NCI-H1436 (cell line): Measurements from ENCODE around the gene MYO1F.
"Not testable (repeated sequence)": the region's sequence is repeated elsewhere in the genome, so short reads cannot be mapped to it uniquely, and the experiment has no call there.

Experiments
- DNase-seq: peaks from one replicate; lab custom pipeline; 2025; lab: John Stamatoyannopoulos, UW

The MYO1F gene

DNA sequence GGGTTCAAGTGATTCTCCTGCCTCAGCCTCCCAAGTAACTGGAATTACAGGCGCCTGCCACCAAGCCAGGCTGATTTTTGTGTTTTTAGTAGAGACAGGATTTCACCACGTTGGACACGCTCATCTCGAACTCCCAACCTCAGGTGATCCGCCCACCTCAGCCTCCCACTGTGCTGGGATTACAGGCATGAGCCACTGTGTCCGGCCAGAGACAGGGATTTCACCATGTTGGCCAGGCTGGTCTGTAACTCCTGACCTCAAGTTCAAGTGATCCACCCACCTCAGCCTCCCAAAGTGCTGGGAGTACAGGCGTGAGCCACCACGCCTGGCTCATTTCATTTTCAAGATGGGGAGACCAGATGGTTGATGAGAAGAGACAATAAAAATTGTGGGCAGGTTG, 12.4 kb downstream of the MYO1F start:
- DNase-seq: not testable (repeated sequence)

DNA sequence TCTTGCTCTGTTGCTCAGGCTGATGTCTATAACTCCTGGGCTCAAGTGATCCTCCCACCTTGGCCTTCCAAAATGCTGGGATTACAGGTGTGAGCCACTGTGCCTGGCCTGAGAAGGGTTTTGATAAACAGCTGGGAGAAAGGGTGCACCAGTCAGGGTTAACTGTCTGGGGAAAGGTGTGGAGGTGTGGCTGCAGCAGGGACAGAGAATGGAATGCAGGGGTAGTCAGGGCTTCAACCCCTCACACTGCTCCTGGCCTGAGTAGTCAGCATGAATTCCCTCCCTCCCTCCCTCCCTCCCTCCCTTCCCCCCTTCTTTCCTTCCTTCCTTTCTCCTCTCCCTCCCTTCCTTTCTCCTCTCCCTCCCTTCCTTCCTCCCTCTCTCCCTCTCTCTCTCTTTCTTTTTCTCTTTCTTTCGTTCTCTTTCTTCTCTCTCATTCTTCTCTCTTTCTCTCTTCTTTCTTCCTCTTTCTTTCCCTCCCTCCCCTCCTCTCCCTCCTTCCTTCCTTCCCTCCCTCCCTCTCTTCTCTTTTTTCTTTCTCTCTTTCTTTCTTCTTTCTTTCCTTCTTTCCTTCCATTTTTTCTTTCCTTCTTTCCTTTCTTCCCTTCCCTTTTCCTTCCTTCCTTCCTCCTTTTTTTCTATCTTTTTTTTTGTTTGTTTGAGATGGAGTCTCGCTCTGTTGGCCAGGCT, 16.0 kb downstream of the MYO1F start:
- DNase-seq: no peak

DNA sequence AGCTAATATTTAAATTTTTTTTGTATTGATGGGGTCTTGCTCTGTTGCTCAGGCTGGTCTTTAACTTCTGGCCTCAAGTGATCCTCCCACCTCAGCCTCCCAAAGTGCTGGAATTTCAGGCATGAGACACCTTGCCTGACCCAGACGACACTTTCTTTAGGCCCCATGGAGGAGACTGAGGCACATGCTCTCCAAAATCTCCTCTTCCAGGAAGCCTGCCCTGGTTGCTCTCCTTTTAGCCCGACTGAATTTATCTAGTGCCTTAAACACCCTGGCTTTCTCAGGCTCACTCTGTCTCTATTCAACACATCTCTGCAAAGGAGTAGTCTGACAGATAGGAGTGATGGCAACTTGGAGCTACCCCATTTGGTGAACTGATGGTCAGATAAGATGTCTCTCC, 18.9 kb downstream of the MYO1F start:
- DNase-seq: no peak

DNA sequence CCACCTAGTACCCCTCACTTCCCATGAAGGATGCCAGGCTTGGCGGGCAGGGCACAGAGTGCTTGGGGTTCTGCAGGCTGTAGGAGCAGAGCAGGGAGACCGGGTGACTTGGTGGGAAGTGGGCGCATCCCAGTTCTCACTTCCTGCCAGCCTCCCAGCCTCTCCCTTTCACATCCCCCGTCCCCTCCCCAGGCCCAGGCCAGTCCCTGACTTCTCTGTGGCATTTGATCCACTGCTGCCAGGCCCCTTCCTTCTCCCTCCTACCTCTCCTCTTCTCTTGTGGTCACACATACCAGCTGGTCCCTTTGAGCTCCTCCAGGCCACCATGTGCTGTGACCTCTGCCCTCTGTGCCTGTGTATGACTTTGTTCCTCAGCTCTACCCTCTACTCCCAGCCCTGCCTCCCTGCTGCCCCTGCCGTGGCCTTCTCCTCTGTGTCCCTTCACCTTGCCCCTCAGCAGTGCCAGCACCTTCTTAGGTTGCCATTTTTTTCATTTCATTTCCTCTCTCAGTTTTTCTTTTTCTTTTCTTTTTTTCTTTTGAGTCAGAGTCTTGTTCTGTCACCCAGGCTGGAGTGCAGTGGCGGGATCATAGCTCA, 19.5 kb downstream of the MYO1F start:
- no peak for DNase-seq

DNA sequence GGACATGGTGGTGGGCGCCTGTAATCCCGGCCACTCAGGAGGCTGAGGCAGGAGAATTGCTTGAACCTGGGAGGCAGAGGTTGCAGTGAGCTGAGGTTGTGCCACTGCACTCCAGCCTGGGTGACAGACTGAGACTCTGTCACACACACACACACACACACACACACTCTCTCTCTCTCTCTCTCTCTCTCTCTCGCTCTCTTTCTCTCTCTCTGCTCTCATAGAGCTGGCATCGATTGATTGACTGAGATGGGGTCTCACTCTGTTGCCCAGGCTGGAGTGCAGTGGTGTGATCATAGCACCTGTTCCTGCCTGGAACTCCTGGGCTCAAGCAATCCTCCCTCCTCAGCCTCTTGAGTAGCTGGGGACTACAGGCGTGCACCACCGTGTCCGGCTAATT, 23.5 kb downstream of the MYO1F start:
- DNase-seq: not testable (repeated sequence)

DNA sequence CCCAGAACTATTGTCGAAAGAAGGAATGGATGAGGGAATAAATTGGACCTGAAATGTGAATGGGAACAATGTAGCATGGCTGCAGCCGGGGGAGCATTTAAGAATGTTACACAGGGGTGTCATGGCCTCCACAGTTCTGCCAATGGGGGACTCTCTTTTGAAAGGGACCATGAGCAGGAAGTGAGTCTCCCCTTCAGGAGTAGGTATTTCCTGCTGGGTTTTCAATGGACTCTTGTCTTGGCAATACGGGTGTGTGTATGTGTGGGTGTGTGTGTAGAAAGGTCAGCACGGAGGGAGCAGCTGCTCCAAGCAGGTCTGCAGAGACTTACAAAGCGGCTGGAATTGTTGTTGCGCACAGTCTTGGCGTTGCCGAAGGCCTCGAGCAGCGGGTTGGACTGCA, 24.4 kb downstream of the MYO1F start:
- no peak for DNase-seq

- DNase-seq: no peak
These were observed 27.2 kb downstream of the MYO1F start for GRCh38 chr19:8550070-8550469.

DNA sequence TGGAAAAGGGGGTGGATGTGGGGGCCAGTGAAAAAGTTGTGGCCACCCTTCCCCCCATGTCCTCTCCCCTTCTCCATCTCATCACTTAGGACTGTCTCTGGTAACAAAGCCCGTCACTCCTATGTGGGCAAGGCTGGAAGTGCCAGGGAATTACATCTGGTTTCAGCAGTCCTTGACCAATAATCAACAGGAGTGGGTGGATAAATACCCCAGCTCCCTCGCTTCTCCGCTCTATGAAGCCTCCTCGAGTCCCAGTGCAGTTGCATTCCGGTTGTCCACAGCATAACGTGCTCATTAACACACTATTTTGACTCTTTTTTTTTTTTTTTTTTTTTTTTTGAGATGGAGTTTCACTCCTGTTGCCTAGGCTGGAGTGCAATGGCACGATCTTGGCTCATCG, 31.5 kb downstream of the MYO1F start:
- no peak for DNase-seq

GRCh38 chr19:8544168-8544567, 33.1 kb downstream of the MYO1F start:
- no peak for DNase-seq

DNA sequence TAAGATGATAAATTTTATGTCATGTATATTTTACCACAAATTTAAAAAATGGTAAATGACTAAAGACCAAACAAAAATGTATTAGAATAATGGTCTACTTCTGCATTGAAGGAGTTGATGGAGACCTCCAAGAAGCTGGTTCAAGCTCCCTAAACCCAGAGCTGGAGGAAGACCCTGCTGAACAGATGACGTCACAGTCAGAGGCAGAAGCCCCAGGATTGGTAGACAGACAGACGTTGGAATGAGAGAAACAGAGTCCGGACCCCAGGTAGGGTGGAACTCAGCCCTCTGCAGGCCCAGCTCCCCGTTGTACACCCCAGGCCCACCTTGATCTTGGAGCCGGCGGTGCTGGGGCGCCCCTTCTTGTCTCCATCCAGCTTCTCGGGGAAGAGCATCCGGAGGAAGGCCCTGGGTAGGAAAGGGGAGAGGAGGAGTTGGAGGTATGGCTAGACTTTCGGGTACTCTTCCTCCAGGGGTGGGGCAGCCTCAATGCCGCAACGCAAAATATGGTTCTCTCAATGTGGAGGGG, 37.6 kb downstream of the MYO1F start:
- DNase-seq: no peak

GRCh38 chr19:8537099-8537498, 40.1 kb downstream of the MYO1F start:
- no peak for DNase-seq

DNA sequence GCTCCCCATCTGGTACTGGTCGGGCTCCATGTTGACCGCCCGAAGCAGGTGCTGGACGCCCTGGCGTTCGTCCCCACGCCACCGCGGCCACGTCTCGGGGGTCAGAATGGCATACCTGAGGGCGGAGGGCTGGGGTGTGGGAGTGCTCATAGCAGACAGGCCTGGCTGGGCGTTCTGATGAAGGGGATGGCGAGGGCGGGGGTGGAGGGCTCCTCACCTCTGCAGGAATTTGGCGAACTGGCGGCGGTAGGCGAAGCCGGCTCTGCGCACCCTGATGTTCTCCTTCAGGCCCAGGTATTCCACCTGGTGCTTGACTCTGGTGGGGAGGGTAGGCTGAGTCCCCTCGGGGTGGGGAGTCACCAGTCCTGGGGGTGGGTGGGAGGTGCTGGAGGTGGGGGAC, 41.0 kb downstream of the MYO1F start:
- no peak for DNase-seq

DNA sequence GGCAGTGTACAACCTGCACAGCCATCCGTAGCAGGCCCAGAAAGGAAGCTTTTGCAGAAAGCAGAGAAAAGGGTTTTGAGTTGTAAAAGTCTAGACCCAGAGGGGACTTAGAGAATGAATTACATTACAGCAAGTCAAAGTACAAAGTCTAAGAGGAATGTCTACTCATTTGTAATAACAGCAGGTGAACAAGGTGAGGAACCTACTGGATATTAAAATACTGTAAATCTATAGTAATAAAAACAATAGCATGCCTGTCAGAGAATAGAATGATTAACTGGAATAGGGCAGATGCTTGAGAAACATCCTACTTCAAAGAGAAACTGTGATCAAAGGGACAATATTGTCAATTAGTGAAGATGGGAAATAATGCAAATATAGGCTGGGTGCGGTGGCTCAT, 45.0 kb downstream of the MYO1F start:
- DNase-seq: no peak

DNA sequence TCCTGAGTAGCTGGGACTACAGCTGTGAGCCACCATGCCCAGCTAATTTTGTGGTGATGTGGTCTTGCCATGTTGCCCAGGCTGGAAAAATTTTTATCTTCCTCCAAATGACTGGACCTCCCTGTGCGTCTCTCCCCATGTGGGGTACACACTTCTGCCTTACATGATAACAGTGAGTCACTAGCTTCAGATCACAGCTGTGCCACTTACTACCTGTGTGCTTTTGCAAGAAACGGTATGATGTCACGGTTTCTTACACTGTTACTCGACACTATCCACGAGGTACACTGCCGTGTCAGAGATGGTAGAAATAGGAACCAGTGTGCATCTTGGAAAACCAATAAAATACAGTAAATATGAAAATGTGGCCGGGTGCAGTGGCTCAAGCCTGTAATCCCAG, 45.8 kb downstream of the MYO1F start:
- DNase-seq: no peak

DNA sequence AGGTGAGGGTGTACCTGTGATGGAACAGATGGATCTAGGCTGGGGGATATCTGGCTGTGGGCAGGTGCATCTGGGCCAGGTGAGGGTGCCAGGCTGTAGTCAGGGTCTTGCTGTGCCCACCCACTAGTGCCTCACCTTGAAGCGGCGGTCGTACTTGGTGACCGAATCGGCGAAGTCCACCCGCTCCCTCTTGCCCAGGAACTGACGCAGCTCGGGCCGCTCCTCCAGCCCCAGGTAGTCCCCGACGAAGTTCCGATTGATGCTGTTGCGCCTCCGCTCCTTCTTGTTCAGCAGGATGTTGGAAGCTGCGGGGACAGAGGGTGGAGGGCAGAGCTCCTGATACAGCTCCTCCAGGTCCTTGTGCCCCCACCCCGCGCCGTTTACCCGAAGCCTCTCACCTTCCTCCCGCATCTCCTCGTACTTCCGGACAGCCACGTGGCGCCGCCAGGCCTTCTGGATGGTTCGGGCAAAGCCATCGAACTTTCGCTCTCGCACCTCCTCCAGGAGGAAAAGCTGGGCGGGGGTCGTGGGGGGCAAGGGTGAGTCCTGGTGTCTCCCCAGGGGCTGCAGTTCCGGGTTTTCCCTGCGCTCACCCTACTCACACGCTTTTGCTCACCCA, 47.1 kb downstream of the MYO1F start:
- no peak for DNase-seq

GRCh38 chr19:8529369-8530006, 47.8 kb downstream of the MYO1F start:
- DNase-seq: no peak

DNA sequence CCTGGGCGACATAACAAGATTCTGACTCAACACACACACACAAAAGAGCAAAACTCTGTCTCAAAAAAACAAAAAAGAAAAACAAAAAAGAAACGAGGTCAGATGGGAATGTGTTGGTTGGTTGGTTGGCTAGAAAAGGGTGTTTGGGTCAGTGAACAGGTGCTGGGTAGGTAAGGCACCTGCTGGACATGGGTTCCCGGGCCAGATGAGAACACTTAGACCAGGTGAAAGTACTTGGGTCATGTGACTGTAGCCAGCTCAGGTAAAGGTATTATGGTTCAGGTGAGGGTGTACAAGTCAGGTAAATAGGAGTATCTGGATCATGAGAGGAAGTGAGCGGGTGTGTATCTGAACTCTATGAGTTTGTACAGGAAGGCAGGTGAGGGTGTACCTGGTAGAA, 48.7 kb downstream of the MYO1F start:
- DNase-seq: no peak

DNA sequence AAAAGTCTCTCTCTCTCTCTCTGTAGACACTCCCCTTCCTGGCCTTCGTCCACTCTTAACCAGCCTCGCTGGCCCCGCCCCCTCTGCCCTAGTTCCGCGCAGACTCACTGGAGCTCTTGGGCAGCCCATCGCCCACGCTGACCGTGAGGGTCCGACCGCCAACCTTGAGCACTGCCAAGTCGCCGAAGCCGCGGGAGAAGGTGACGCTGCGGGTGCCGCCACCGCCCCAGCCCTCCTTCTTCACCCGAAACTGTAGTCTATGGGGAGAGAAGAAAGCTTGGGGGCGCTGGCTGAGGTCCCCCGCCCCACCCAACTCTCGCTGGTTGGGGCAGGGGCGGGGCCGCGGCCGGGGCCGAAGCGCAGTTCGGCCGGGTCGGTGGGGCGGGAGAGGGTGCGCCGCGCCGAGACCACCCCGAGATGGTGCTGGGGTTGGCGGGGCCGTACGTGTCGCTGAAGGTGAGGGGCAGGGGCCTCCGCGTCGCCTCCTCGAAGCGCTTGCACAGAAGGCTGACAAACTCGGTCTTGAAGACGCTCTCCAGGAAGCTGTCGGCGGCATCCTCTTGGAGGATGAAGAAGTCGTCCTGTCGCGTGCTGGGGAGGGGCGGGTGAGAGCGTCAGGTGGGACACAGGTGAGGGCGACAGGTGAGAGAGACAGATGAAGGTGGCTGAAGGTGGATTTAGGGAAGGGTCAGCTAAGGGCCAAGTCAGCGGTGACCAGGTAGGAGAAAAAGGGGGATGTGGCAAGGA, 50.7 kb downstream of the MYO1F start:
- DNase-seq: peak; percentile 87

GRCh38 chr19:8525401-8525684, 51.9 kb downstream of the MYO1F start:
- no peak for DNase-seq

- DNase-seq: no peak
These were observed 57.9 kb downstream of the MYO1F start for GRCh38 chr19:8519388-8519787.

GRCh38 chr19:8518536-8518935, 58.7 kb downstream of the MYO1F start:
- DNase-seq: no peak
